Smooth muscle cell (in vitro differentiated cells): ENCODE measurements around the gene KLK14. TPM values are rescaled to one million over a fixed set of nuclear protein-coding genes. Genes with fewer than 3 reads are reported as not detected.

Experiments
- DNase-seq: peaks from one replicate; lab custom pipeline; 2025; ENCODE audit not compliant: unreplicated experiment; lab: John Stamatoyannopoulos, UW
- H2AFZ ChIP-seq: fragments of 200-600 bp; sonication (generic); 2 replicates; pipeline ENCODE4 v1.6.0; 2016; ENCODE audit warnings: antibody characterized with exemption, low read depth, mild to moderate bottlenecking
- H3F3A ChIP-seq: fragments of 200-600 bp; sonication (generic); 2 replicates; pipeline ENCODE4 v1.6.0; 2017; ENCODE audit warnings: antibody characterized with exemption, low read depth
- H3K27ac ChIP-seq: fragments of 200-600 bp; sonication (generic); 2 replicates; pipeline ENCODE4 v1.5.1; 2016; ENCODE audit warnings: low read depth, mild to moderate bottlenecking
- H3K27me3 ChIP-seq: fragments of 200-600 bp; sonication (generic); 2 replicates; pipeline ENCODE4 v1.6.1; 2016; ENCODE audit warnings: low read depth, mild to moderate bottlenecking
- H3K36me3 ChIP-seq: fragments of 200-600 bp; sonication (generic); 2 replicates; pipeline ENCODE4 v1.5.1; 2016; ENCODE audit warnings: low read depth
- H3K4me1 ChIP-seq: fragments of 200-600 bp; sonication (generic); 2 replicates; pipeline ENCODE4 v1.5.1; 2016; ENCODE audit warnings: low read depth
- H3K4me2 ChIP-seq: fragments of 200-600 bp; sonication (generic); 2 replicates; pipeline ENCODE4 v1.6.0; 2016; ENCODE audit warnings: mild to moderate bottlenecking
- H3K4me3 ChIP-seq: fragments of 200-600 bp; sonication (generic); 2 replicates; pipeline ENCODE4 v1.5.1; 2016; ENCODE audit warnings: mild to moderate bottlenecking
- H3K79me2 ChIP-seq: fragments of 200-600 bp; sonication (generic); 2 replicates; pipeline ENCODE4 v1.6.0; 2016; ENCODE audit warnings: low read depth, mild to moderate bottlenecking
- H3K9ac ChIP-seq: fragments of 200-600 bp; sonication (generic); 2 replicates; pipeline ENCODE4 v1.6.0; 2016; ENCODE audit warnings: low read depth
- H3K9me3 ChIP-seq: fragments of 200-600 bp; sonication (generic); replicated peaks from 2 replicates; pipeline ENCODE4 v1.5.1; 2016; ENCODE audit warnings: low read depth
- H4K20me1 ChIP-seq: fragments of 200-600 bp; sonication (generic); 2 replicates; pipeline ENCODE4 v1.6.0; 2016; ENCODE audit warnings: low read depth
- WGBS: methylation state at CpG from one replicate; pipeline ENCODE4 v1.1.7; 2016; ENCODE audit warnings: low lambda C conversion rate; 5-methylcytosine and 5-hydroxymethylcytosine counted together
- polyA plus RNA-seq: library from polyadenylated mRNA; unstranded; fragments of >200 nt; fragmentation: Nextera tagmentation; extraction: Ambion mirVana; gene quantifications from 2 replicates; pipeline ENCODE4 v1.2.1, GENCODE V29; 2016
- total RNA-seq: library from RNA; depleted of rRNA; stranded (reverse); fragments of >200 nt; gene quantifications from 2 replicates; pipeline ENCODE4 v1.2.3, GENCODE V29; 2014
- TF ChIP-seq, protein P1 (sequence below): fragments of 200-600 bp; sonication (generic); IDR thresholded peaks from 2 replicates; pipeline ENCODE4 v1.5.1; 2017; ENCODE audit warnings: borderline replicate concordance, mild to moderate bottlenecking, antibody characterized with exemption; ENCODE audit not compliant: insufficient read depth, poor library complexity, severe bottlenecking

The KLK14 gene
- total and polyA plus RNA-seq, 2 experiments from 2014 or later = 7.7 to 12.3 TPM

DNA sequence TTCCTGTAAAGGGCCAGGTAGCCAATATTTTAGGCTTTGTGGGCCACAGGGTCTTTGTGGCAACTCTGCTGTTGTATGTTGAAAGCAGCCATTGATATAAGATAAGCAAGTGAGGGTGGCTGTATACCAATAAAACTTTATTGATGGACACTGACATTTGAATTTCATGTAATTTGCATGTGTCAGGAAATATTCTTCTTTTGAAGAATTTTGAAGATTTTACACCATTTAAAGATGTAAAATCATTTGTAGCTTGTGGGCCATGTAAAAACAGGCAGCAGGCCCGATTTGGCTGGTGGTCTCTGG, 27.9 kb upstream of the KLK14 start:
- Histone ChIP-seq H2AFZ (no peak overlapping the region), H3K27me3 (peaks cover 3% of the 10 kb centered on the region), H3K79me2 (peaks cover 12% of the 10 kb centered on the region), H3K9ac (no peak overlapping the region), H3K36me3 (no peaks in the 10 kb centered on the region), H3F3A (no peaks in the 10 kb centered on the region), H4K20me1 (no peaks in the 10 kb centered on the region), H3K9me3 (no peaks in the 10 kb centered on the region), H3K27ac (no peak overlapping the region), H3K4me1 (peaks cover 5% of the 10 kb centered on the region), H3K4me2 (no peak overlapping the region), H3K4me3 (no peak overlapping the region)
- DNase-seq = no peak
- WGBS = 76% methylated on average over 1 of the region's 1 CpG
- TF ChIP-seq, protein P1, sequence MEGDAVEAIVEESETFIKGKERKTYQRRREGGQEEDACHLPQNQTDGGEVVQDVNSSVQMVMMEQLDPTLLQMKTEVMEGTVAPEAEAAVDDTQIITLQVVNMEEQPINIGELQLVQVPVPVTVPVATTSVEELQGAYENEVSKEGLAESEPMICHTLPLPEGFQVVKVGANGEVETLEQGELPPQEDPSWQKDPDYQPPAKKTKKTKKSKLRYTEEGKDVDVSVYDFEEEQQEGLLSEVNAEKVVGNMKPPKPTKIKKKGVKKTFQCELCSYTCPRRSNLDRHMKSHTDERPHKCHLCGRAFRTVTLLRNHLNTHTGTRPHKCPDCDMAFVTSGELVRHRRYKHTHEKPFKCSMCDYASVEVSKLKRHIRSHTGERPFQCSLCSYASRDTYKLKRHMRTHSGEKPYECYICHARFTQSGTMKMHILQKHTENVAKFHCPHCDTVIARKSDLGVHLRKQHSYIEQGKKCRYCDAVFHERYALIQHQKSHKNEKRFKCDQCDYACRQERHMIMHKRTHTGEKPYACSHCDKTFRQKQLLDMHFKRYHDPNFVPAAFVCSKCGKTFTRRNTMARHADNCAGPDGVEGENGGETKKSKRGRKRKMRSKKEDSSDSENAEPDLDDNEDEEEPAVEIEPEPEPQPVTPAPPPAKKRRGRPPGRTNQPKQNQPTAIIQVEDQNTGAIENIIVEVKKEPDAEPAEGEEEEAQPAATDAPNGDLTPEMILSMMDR = no peak

DNA sequence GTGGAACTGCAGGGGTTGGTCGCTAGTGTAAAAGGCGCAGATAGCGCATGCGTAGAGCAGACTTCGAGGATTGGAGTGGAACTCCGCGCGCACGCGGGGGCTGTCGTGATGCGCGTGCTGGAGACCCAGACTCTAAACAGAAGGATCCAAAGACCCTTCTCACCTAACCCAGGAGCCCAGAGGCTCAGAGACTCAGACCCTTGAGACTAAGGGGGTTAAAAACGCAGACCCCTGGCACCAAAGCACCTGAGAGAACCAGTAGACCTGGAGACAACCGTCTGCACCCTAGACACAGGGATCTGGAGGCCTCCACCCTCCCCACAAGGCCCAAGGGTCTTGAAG, 26.1 kb upstream of the KLK14 start:
- TF ChIP-seq, protein P1 = no peak
- no peaks in the 10 kb centered on the region for H3K36me3 ChIP-seq
- peak overlapping the region; percentile 72 for H3K4me3 ChIP-seq
- DNase-seq = no peak
- peaks cover 12% of the 10 kb centered on the region for H3K79me2 ChIP-seq
- 13% methylated on average over 13 of the region's 15 CpGs for WGBS
- H3K9me3 ChIP-seq = no peaks in the 10 kb centered on the region
- peak overlapping the region; percentile 97 for H2AFZ ChIP-seq
- H3K4me2 ChIP-seq = peak overlapping the region; percentile 83
- H3K9ac ChIP-seq = peak overlapping the region; percentile 25
- H3F3A ChIP-seq = no peaks in the 10 kb centered on the region
- H4K20me1 ChIP-seq = no peaks in the 10 kb centered on the region
- peaks cover under 1% of the 10 kb centered on the region for H3K27me3 ChIP-seq
- peaks cover 5% of the 10 kb centered on the region for H3K4me1 ChIP-seq
- H3K27ac ChIP-seq = no peak overlapping the region

- H3F3A ChIP-seq = no peaks in the 10 kb centered on the region
- under 1% methylated on average over 43 of the region's 43 CpGs for WGBS
- no peaks in the 10 kb centered on the region for H3K36me3 ChIP-seq
- peak within 1 kb of the TSS; percentile 60 for H3K27ac ChIP-seq
- H3K79me2 ChIP-seq = peaks cover 12% of the 10 kb centered on the region
- no peaks in the 10 kb centered on the region for H4K20me1 ChIP-seq
- H3K4me3 ChIP-seq = peak within 1 kb of the TSS; percentile 72
- DNase-seq = peak; percentile 88
- TF ChIP-seq, protein P1 = no peak
- no peaks in the 10 kb centered on the region for H3K27me3 ChIP-seq
- H3K9me3 ChIP-seq = no peaks in the 10 kb centered on the region
- H3K4me2 ChIP-seq = peak within 1 kb of the TSS; percentile 90
- peak within 1 kb of the TSS; percentile 97 for H2AFZ ChIP-seq
- H3K4me1 ChIP-seq = peaks cover 5% of the 10 kb centered on the region
- peak within 1 kb of the TSS; percentile 78 for H3K9ac ChIP-seq
These were observed 25.5 kb upstream of the KLK14 start, which contains the start of gene CTU1 for GRCh38 chr19:51108066-51108804. CTU1 (minus strand) TSS chr19:51108409; CDS start chr19:51104569, 3,840 bp downstream.
